HK-2 (cell line): ENCODE results near the gene ATP7A.
A peak's percentile ranks its signal among the peaks of the same experiment; 100 is the strongest.
"Not testable (repeated sequence)": the region's sequence is repeated elsewhere in the genome, so short reads cannot be mapped to it uniquely, and the experiment has no call there.

Experiments
- DNase-seq: peaks from one replicate; pipeline ENCODE4 v3.0.0-alpha.2; 2018; ENCODE audit not compliant: unreplicated experiment

ATP7A gene

DNA sequence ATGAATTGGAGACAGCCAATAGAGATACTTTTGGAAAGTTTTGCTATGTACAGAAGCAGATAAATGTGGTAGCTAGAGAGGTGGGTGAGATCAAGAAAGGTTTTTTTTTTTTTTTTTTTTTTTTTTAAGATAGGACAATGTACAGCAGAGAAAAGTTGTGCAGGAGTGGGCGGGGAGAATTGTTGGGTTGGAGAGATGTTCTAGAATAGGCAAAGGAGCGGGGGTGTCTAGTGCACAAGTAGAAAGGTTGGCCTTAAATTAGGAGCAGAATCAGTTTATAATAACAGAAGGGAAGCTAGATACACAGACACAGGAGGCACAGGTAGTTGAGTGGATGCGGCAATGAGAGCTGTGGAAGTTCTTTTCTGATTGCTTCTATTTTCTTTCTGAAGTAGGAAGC, 127.4 kb downstream of the ATP7A start:
- no peak for DNase-seq

DNA sequence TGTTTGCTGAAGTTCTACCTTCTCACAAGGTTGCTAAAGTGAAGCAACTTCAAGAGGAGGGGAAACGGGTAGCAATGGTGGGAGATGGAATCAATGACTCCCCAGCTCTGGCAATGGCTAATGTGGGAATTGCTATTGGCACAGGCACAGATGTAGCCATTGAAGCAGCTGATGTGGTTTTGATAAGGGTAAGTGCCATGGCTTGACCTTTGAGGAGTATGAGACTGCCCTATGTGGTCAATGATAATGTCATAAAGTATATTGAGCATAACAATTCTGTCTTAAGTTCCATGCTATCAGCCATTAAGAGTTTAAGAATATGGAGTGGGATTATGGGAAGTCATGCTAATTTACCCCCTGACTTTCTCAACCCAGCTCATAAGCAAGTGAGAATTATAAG, 132.1 kb downstream of the ATP7A start:
- DNase-seq: no peak

DNA sequence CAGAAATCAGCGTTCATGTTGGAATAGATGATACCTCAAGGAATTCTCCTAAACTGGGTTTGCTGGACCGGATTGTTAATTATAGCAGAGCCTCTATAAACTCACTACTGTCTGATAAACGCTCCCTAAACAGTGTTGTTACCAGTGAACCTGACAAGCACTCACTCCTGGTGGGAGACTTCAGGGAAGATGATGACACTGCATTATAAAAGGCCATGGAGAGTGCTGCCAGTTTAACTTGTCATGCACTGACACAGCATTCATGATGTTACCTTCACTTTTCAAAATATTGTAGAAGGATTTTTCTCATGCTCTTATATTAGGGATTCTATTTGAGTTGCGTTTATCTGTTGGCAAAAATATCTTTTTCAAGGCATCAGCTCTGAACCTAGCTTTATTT, 135.9 kb downstream of the ATP7A start:
- DNase-seq: no peak

DNA sequence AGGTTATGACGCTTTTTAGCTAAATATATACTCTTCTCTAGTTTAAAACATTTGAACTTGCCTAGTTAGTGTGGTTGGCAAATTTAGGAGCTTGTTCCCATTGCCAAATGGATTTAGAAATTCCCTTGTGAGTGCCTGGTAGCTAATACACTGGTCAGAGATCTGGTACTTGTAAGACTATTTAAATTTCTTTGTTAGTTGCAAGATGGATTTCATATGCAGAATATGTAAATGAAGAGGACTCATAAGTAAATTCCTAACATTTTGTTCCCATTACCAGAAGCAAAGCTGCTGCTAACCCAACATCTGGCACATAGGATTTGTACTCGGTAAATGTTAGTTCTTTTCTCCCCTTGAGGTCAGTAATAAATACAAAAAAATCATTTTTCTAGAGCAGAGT, 137.6 kb downstream of the ATP7A start:
- DNase-seq: no peak

DNA sequence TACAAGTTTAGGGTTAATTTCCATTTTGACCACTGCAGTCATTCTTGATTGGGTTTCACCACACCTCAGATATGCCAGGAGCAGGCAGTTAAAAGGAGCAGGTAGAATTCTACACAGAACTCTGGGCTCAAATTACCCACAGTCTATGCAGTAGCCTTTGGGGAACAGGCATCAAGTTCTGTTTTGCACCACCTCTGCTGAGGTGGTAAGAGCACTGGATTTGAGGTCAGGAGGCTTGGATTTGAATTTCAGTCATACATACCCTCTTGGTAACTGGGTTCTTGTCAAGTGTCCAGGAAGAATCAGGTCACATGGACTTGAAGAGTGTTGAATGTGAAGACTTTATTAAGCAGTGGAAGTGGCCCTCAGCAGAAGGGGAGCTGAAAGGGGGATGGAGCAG, 153.2 kb downstream of the ATP7A start:
- no peak for DNase-seq

DNA sequence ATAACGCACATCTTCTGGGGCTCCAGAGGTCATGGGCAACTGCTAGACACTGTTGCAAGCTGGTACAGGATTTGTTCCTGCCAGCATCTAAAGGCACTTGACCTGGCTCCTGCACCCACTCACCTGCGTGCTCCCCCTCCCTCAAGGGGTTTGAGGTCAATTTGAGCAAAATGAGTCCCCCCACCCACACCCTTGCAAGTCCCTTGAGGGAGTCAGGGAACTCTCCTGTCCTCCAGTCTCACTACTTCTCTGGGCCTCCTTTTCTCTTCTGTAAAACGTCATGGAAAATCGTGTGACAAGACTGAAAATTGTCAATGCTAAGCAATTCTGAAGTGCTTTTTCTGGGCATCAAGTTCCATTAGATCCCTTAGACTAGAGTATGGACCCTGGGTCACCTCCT, 153.7 kb downstream of the ATP7A start:
- DNase-seq: no peak

DNA sequence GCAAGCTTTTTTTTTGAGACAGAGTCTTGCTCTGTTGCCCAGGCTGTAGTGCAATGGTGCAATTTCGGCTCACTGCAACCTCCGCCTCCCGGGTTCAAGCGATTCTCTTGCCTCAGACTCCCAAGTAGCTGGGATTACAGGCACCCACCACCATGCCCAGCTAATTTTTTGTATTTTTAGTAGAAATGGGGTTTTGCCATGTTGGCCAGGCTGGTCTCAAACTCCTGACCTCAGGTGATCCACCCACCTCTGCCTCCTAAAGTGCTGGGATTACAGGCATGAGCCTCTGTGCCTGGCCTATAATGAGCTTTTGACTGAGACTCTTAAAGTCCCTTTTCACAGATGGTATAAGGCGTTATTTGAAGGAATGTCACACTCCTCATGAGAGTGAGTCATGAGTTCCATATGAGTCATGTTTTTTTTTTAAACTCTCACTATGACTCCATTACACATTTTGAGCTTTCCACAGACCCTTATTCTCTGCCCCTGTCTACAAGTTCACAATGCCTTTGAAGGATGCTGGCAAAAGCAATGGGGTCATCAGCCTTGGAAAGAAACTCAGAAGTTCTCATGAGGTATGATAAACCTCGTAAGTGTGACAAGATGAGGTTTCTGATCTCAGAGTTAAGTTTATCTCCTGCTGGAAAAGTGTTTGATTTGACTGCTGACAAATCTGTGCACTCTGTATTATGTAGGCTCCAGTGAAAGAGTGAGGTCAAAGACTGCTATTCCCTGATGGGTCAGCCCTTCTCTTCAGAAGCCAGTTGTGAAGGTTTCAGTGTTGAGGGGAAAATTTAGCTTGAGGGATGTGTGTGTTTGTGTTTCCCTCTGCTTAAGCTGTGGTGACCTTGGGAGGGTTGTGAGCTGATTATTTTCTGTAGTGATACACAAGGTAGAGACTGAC, 154.5 kb downstream of the ATP7A start:
- DNase-seq: peak; percentile 8

DNA sequence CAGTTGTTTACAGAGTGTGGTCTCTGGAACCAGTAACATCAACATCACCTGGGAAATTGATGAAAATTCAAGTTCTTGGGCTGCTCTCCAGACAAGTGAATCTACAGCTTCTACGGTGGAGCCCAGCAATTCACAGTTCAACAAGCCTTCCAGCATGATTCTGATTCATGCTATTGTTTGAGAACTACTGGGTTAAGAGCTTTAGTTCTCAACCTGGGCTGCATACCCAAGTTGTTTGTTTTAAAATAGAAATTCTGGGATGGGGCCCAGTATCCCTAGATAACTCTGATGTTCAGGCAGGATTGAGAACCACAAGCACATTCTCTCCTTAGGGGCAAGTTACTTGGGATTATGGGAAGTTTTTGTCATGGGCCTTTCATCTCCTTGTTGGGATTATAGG, 155.6 kb downstream of the ATP7A start:
- DNase-seq: no peak

DNA sequence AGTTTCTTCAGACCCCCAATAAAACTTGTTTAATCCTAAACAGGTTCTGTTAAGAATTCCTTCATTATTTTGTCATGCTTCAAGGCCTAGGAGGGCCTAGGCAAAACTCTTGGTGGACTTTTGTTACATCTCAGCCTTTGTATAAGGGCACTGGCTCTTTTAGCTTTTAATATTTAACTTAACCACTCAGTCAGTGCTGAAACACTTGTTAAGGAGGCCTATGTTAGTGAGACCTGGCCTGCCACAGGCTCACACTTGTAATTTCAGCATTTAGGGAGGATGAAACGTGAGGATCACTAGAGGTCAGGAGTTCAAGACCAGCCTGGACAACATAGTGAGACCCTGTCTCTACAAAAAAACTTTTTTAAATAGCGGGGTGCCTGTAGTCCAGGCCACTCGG, 160.8 kb downstream of the ATP7A start:
- DNase-seq: no peak

DNA sequence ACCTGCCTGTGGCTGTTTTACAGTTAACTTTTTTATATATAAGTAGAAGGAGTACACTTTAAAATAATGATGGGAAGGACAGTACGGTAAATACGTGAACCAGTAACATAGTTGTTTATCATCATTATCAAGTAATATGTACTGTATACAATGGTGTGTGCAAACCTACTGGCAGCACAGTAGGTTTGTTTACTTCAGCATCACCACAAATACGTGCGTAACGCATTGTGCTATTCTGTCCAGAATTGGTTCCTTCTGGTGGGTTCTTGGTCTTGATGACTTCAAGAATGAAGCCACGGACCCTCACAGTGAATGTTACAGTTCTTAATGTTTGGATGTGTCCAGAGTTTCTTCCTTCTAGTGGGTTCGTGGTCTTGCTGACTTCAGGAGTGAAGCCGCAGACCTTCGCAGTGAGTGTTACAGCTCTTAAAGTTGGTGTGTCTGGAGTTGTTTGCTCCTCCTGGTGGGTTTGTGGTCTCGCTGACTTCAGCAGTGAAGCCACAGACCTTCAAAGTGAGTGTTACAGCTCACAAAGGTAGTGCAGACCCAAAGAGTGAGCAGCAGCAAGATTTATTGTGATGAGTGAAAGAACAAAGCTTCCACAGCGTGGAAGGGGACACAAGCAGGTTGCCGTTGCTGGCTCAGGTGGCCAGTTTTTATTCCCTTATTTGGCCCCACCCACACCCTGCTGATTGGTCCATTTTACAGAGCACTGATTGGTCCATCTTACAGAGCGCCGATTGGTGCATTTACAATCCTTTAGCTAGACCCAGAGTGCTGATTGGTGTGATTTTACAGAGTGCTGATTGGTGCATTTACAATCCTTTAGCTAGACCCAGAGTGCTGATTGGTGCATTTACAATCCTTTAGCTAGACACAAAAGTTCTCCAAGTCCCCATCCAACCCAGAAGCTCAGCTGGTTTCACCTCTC, 162.9 kb downstream of the ATP7A start:
- DNase-seq: not testable (repeated sequence)

DNA sequence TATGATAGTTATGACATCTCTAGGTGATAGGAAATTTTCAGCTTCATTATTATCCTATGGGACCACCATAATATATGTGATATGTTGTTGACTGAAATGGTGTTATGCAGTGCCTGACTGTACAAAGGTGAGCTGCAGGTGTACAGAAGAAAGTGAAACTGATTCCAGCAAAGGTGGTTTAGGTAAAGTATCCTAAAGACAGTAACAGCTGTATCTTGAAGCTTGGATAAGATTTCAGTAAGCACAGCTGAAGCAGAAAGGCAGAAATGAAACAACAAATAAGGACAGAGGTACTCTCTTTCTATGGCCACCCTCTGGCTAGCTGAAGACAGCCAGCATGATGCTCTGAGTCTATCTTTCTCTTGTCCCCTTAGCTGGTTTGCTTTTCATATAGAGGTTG, 163.6 kb downstream of the ATP7A start:
- no peak for DNase-seq

DNA sequence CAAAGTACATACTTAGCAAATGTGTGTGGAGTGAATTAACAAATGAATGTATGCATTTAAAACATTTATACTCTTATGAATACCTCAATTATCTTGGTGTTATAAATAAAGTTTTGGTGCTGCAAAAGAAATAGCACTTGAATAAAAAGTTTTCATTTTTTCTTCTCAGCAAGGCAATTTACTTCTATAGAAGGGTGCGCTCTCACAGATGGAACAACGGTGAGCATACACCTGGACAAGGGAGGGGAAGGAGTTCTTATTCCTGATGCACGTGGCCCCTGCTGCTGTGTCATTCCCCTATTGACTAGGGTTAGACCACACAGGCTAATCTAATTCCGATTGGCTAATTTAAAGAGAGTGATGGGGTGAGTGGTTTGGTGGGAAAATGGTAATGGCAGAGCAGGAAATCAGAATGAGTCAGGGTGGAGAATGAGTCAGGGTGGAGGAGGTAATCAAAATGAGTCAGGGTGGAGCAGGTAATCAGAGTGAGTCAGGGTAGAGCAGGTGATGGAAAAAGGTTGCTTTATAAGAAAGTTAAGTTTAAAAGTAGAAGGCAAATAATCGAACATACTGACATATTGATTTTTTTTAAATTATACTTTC, 165.4 kb downstream of the ATP7A start:
- no peak for DNase-seq

DNA sequence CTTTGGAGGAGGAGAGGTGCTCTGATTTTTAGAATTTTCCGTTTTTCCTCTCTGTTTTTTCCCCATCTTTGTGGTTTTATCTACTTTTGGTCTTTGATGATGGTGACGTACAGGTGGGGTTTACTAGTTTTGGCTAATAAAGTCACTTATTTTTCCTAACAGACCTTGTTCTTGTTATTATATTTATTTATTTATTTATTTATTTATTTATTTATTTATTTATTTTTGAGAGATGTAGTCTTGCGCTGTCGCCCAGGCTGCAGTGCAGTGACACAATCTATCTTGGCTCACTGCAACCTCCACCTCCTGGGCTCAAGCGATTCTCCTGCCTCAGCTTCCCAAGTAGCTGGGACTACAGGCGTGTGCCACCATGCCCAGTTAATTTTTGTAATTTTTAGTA, 170.9 kb downstream of the ATP7A start:
- DNase-seq: not testable (repeated sequence)

DNA sequence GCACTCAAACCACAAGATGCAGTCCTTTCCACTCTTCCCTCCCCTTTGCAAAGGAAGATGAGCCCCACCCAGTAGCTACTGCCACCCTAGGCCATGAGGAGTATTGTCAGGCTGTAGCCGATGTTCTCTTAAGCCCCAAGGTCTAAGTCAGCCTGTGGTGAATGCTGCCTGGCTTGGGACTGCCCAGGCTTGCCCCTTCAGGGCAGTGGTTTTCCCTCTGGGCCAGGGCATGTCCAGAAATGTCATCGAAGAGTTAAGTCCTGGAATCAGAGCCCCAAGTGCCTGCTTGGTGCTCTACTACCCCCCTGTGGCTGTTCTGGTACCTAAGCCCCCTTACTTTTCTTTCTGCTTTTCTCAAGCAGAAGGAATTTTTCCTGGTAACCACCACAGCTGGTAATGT, 181.8 kb downstream of the ATP7A start:
- DNase-seq: peak; percentile 50

DNA sequence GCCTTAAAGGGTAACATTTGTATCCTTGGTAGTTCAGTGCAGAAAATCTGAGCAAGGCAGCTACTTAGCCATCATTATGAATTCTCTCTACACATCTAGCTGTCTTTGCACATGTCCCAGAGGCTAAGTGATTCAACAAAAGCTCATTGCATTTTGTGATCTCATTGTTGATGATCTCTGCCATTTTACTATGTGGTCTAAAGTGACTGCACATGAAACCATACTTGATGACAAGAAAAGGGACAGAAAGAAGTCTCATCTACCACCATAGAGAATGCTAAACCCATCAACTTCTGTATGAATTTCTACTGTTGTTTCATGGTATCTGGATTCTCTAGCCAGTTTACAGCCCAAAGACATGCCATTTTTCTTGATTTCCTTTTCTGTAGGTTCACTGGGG, 187.6 kb downstream of the ATP7A start:
- no peak for DNase-seq
